ENCODE data around the gene MTX2.

DNA sequence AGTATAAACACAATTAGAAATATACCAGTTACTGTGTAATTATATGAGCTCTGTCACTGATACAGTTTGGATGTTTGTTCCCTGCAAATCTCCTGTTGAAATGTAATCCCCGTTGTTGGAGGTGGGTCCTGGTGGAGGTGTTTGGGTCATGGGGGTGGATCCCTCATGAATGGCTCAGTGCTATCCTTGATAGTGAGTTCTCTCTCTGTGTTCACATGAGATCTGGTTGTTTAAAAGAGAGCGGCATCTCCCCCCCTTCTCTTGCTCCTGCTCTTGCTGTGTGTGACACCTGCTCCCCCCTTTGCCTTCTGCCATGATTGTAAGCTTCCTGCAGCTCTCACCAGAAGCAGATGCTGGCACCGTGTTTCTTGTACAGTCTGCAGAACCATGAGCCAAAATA lies 24.1 kb downstream of the MTX2 start:
- no peak for TF ChIP-seq POLR2A (IDR thresholded peaks at IDR 0.05; ENCODE audit: extremely low read depth, insufficient read length)
- TF ChIP-seq, protein P1, sequence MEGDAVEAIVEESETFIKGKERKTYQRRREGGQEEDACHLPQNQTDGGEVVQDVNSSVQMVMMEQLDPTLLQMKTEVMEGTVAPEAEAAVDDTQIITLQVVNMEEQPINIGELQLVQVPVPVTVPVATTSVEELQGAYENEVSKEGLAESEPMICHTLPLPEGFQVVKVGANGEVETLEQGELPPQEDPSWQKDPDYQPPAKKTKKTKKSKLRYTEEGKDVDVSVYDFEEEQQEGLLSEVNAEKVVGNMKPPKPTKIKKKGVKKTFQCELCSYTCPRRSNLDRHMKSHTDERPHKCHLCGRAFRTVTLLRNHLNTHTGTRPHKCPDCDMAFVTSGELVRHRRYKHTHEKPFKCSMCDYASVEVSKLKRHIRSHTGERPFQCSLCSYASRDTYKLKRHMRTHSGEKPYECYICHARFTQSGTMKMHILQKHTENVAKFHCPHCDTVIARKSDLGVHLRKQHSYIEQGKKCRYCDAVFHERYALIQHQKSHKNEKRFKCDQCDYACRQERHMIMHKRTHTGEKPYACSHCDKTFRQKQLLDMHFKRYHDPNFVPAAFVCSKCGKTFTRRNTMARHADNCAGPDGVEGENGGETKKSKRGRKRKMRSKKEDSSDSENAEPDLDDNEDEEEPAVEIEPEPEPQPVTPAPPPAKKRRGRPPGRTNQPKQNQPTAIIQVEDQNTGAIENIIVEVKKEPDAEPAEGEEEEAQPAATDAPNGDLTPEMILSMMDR (IDR thresholded peaks at IDR 0.05; ENCODE audit: low read depth, low read length), result no peak
- TF ChIP-seq, protein P2, sequence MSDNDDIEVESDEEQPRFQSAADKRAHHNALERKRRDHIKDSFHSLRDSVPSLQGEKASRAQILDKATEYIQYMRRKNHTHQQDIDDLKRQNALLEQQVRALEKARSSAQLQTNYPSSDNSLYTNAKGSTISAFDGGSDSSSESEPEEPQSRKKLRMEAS (IDR thresholded peaks at IDR 0.05; ENCODE audit: low read depth, low read length), result no peak
